GM18520 (cell line): Measurements from ENCODE around the gene NEAT1.
A peak's percentile ranks its signal among the peaks of the same experiment; 100 is the strongest.

Experiments used
- ATAC-seq: cut with Tn5 transposase; IDR thresholded peaks from one replicate; pipeline ENCODE4 v1.9.1; 2021; ENCODE audit not compliant: unreplicated experiment

Gene NEAT1

DNA sequence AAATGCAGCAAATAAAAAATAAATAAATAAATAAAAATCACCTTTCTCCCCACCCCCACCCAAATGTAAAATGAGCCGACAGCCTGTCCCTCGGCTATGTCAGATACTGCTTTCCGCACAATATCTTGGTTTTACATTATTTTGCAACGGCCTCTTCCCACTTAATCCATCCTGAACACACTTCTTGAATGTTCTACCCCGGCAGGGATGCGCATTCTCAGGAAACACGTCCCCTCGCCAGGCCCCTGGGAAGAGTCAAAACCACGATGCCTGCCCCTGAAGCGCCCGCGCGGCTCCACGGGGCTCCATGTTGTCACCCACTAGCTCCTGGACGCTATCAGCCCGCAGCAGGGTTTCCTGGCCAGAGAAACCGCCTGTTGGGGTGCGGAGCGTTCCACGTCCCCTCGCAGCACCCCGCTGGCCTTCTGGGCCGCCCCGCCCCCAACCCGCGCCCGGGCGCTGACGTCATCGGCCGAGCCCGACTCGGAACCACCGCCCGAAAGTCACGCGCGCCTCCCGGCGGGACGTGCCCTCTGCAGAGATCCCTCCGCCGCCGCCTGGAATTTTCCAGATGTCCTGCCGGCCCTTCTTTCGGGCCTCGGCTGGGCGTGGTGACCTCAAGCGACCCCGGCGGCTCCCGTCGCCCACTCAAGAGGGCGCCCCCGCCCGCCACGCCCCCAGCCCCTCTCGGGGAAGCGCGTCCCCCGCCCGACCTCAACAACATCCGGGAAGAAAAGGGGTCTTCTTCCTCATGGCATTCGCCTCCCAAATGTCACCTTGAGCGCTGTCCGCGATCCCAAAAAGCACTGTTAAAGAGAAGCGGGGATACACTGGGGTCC, 585 bp upstream of the NEAT1 start:
- peak; percentile 11 for ATAC-seq

DNA sequence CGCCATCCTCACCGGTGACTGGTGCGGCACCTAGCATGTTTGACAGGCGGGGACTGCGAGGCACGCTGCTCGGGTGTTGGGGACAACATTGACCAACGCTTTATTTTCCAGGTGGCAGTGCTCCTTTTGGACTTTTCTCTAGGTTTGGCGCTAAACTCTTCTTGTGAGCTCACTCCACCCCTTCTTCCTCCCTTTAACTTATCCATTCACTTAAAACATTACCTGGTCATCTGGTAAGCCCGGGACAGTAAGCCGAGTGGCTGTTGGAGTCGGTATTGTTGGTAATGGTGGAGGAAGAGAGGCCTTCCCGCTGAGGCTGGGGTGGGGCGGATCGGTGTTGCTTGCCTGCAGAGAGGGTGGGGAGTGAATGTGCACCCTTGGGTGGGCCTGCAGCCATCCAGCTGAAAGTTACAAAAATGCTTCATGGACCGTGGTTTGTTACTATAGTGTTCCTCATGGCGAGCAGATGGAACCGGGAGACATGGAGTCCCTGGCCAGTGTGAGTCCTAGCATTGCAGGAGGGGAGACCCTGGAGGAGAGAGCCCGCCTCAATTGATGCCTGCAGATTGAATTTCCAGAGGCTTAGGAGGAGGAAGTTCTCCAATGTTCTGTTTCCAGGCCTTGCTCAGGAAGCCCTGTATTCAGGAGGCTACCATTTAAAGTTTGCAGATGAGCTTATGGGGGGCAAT, 1.1 kb downstream of the NEAT1 start:
- no peak for ATAC-seq

DNA sequence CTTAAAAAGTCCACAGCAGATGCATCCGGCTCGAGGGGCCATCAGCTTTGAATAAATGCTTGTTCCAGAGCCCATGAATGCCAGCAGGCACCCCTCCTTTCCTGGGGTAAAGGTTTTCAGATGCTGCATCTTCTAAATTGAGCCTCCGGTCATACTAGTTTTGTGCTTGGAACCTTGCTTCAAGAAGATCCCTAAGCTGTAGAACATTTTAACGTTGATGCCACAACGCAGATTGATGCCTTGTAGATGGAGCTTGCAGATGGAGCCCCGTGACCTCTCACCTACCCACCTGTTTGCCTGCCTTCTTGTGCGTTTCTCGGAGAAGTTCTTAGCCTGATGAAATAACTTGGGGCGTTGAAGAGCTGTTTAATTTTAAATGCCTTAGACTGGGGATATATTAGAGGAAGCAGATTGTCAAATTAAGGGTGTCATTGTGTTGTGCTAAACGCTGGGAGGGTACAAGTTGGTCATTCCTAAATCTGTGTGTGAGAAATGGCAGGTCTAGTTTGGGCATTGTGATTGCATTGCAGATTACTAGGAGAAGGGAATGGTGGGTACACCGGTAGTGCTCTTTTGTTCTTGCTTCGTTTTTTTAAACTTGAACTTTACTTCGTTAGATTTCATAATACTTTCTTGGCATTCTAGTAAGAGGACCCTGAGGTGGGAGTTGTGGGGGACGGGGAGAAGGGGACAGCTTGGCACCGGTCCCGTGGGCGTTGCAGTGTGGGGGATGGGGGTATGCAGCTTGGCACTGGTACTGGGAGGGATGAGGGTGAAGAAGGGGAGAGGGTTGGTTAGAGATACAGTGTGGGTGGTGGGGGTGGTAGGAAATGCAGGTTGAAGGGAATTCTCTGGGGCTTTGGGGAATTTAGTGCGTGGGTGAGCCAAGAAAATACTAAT, 1.9 kb downstream of the NEAT1 start:
- ATAC-seq: no peak

DNA sequence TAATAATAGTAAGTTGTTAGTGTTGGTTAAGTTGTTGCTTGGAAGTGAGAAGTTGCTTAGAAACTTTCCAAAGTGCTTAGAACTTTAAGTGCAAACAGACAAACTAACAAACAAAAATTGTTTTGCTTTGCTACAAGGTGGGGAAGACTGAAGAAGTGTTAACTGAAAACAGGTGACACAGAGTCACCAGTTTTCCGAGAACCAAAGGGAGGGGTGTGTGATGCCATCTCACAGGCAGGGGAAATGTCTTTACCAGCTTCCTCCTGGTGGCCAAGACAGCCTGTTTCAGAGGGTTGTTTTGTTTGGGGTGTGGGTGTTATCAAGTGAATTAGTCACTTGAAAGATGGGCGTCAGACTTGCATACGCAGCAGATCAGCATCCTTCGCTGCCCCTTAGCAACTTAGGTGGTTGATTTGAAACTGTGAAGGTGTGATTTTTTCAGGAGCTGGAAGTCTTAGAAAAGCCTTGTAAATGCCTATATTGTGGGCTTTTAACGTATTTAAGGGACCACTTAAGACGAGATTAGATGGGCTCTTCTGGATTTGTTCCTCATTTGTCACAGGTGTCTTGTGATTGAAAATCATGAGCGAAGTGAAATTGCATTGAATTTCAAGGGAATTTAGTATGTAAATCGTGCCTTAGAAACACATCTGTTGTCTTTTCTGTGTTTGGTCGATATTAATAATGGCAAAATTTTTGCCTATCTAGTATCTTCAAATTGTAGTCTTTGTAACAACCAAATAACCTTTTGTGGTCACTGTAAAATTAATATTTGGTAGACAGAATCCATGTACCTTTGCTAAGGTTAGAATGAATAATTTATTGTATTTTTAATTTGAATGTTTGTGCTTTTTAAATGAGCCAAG, 2.7 kb downstream of the NEAT1 start:
- no peak for ATAC-seq

DNA sequence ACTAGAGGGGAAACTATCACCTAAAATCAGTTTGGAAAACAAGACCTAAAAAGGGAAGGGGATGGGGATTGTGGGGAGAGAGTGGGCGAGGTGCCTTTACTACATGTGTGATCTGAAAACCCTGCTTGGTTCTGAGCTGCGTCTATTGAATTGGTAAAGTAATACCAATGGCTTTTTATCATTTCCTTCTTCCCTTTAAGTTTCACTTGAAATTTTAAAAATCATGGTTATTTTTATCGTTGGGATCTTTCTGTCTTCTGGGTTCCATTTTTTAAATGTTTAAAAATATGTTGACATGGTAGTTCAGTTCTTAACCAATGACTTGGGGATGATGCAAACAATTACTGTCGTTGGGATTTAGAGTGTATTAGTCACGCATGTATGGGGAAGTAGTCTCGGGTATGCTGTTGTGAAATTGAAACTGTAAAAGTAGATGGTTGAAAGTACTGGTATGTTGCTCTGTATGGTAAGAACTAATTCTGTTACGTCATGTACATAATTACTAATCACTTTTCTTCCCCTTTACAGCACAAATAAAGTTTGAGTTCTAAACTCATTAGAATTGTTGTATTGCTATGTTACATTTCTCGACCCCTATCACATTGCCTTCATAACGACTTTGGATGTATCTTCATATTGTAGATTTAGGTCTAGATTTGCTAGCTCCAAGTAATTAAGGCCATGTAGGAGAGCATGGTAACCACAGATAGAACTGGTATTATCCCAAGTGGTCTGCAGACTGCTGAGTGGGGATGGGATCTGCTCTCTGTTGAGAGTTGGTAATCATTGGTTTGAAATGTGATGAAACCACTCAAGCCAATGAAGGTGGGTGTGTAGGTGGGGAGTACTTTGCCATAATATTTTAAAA, 3.6 kb downstream of the NEAT1 start:
- ATAC-seq: peak; percentile 18

DNA sequence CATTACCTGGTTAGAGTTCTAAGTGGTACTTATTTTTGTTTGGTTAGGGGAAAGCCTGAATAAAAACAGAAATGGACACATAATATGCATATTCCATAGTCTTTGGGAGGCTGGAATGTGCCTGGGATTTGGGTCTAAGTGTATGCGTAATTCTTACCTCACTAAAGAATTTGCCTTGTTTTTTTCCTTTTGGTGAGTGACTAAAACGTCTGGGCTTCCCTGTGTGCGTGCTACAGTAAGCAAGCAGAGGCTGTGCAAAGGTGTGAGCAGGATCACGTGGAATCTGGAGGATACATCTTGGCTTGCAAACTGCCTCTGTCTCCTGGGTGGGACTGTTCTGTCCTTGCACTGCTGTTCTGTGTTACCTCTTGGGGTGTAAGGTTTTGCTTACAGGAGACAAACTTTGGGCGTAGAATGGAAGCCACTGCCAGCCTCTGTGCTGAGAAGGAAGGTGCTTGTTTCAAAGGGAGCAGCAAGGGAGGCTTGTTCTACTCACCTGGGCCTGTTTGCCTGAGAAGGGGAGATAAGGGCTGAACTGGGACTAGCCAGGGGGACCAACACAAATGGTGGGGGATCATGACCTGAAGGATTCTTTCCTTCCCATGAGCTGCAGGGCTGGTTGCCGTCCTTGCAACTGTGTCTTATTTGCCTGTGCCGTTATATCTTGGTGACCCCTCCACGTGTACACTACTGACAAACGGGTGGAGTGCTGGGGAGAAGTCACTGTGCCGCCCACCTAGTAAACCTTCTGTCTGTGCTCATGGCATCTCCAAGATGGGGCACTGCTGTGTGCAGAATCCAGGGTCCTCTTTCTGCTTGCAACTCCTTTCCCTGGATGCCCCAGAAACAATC, 4.5 kb downstream of the NEAT1 start:
- ATAC-seq: no peak

DNA sequence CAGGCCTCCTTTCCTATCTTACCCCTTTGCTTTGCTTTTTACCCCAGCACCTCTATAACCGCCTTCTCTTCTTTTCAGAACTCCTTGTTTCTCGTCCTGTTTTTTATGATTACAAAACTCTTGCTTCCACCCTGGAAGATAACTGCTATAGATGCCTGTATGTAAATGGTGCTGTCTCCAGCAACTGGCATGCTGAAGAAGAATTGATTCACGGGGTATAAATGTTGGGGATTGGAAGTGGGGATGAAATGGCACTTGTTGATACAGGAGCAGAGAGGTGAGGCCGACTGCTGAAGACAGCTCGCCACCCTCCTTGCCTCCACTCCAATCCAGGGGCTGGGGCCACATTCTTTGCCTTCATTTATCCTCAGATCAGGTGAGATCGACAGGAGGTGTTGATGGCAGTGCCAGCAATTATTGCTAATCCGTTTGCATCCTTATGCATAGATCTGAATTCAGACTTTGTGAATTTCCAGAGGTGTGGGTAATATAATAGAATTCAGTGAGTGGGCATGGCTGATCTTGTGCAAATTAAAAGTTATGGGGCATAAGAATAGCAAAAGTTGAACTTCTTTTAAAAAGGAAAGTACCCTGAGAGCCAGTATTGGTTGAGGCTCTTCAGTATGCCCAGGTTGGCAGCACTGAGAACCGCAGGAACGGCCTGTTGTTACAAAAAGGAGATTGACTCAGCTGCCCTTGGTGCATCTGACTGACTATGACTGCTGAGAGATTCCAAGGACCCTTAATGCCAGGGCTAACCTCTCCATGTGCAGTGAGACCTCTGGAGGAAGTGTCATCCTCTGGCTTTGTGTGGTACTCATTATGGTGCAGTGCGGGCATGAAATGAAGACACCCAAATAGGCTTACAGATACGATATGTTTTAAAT, 5.3 kb downstream of the NEAT1 start:
- no peak for ATAC-seq

DNA sequence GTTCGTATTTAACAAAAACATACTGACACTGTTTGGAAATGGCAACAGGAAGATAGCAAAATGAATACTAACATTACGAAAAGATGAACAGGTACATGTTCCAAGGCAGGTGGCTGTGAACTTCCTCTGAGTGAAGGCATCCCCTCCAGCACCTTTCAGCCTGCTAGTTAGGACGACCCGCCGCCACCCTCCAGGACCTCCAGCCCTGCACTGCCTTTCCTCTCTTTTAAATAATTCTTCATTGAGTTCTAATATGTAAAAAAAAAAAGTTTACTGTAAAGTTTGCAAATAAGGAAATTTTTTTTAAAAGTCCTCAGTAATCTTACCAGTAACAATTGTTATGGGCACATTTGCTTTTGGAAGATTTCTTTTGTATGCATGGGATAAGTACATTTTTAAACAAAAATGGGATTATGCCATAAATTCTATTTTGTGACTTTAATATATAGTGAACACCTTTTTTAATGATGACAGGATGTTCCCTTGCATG, 6.0 kb downstream of the NEAT1 start:
- ATAC-seq: no peak

DNA sequence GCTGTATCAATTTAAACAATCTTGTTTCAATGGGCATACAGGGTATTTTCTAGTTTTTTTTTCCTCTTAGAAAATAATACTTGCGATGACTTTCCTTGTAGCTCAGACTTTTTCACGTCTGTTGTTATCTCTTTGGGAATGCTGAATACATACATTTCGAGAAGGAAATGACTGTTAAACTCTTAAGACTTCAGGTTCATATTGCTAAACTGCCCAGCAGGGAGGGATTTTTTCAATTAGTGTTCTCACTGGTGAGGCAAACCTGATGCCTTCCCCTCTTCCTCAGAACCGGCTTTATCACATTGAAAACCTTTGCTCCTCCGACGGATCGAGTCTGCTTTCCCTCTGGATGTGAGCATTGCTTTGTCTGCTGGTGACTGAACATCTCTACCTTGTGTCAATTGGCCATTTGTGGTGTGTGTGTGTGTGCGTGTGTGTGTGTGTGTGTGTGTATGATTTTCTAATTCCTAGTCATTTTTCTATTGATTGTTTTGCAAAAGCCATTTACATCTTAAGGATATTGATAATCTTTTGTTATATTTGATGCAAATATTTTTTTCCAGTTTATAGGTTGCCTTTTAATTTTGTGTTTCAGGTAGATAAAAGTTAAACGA, 6.6 kb downstream of the NEAT1 start:
- no peak for ATAC-seq

DNA sequence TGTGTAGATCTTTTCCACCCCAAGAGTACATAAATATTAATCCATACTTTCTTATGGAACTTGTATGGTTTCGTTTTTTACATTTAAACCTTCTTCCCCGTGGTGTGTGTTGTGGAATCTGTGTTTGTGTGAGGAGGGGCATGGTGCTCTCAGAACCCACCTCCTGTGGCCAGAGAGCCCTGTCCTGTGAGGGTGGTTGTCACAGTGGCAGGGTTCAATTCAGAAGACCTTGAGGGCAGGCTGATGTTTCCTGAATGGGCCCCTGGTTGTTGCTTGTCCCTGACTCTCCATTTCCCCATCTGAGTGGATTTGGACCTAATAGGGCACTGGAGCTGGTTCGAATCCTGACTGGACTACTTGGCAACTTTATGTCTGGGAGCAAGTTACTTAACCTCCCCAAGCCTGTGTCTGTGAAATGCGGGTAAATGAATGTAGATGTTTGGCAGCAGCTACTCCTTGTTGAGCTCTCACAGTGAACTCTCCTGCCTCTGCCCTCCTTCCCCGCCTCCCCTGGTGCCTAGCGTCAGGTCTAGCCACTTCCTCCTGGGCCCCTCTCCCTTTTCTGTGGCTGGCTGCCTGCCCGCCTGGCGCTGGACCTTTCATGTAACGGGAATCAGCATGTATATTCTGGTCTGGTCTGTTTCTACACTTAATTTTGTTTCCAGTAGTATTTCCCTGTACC, 7.3 kb downstream of the NEAT1 start:
- no peak for ATAC-seq

DNA sequence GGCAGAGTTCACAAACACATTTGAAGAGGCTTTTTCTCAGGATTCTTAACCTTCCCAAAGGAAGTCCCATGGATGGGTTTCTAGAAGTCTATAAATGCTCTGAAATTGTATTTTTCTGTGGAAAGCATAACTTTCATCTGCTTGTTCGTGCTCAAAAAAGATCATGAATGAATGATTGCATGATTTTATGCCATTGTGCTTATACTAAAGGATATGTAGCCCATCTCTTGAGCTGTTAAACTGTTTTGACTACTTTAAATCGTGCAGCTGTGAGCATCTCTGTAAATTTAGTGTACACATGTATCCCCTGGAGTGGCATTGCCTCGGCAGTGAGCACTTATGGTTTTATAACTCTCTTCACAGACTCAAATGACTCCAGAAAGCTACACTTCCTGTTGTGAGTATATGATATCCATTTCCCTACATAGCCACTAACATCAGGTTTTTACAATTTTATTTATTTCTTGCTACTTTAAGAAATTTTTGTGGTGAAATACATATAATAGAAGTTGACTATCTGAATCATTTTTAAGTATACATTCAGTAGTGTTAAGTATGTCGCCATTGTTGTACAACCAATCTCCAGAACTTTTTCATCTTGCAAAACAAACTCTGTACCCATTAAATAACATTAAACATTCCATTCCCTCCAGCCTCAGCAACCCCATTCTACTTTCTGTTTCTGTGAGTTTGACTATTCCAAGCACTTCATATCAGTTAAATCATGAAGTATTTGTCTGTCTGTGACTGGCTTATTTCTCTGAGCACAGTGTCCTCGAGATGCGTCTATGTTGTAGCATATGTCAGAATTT, 8.0 kb downstream of the NEAT1 start:
- no peak for ATAC-seq

DNA sequence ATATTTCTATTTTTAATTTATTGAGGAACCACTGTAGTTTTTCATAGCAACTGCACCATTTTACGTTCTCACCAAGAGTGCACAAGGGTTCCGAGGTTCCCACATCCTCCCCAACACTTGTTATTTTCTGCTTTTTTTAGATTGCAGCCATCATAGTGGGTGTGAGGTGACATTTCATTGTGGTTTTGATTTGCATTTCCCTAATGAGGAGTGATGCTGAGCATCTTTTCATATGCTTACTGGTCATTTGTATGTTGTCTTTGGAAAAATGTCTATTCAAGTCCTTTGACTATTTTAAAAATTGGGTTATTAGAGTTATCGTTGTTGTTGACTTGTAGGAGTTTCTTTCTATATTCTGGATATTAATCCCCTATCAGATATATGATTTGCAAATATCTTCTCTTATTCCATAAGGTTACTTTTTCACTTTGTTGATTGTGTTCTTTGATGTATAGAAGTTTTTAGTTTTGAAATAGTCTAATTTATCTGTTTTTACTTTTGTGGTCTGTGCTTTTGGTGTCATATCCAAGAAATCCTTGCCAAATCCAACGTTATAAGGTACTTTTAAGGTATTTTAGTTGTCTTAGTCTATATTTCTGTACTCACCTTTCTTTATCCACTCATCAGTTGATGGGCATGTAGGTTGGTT, 9.0 kb downstream of the NEAT1 start:
- peak; percentile 21 for ATAC-seq

DNA sequence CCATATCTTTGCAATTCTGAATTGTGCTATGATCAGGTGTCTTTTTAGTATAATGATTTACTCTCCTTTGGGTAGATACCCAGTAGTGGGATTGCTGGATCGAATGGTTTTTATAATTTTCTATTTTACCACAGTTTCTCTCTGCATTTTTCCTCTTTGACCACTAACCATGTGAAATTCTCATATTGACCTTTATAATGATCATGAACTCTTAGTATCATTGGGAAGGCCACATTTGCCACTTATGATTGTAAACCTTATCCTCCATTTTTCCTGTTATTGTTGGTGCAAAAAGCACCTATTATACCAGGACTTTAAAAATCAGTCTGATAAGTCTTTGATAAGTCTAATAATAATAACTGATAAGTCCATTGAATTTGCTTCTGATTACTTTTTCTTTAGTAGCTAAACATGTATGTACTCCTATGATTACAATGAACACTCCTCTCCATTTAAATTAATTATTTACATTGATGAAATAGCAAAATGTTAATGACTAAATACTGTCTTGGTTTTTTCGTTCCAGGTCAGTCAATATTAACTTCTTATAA, 9.6 kb downstream of the NEAT1 start:
- ATAC-seq: no peak

DNA sequence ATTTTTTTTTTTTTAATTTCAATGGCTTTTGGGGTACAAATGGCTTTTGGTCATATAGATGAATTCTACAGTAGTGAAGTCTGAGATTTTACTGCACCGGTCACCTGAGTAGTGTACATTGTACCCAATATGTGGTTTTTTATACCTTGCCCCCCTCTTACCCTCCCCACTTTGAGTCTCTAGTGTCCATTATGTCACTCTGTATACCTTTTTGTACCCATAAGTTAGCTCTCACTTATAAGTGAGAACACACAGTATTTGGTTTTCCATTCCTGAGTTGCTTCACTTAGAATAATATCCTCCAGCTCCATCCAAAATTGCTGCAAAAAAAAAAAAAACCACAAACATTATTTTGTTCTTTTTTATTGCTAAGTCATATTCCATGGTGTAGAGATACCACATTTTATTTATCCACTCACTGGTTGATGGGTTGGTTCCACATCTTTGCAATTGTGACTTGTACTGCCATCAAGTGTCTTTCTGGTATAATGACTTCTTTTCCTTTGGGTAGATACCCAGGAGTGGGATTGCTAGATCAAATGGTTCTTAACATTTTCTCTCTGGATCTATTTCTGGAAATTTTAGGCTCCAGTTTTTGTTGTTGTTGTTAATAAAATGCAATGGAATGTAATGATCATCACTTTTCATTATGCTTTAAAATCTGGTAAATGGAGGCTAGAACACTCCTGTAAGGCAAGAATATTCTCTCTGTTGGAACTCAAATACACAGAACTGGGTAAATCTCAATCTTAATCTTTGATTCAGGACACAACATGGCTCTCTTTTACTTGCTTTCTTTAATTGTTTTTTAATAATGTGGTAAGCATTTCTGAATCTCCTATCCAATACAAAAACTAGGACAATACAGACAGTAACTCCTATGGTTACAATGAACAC, 10.3 kb downstream of the NEAT1 start:
- no peak for ATAC-seq
